HG03520 (cell line): ENCODE results near the gene HUS1B.

Source experiments
- ATAC-seq: cut with Tn5 transposase; IDR thresholded peaks from one replicate; pipeline ENCODE4 v1.9.1; 2021; ENCODE audit warnings: mild to moderate bottlenecking, moderate library complexity; ENCODE audit not compliant: unreplicated experiment

HUS1B gene

GRCh38 chr6:624979-625378 lies 31.9 kb downstream of the HUS1B start:
- no peak for ATAC-seq

DNA sequence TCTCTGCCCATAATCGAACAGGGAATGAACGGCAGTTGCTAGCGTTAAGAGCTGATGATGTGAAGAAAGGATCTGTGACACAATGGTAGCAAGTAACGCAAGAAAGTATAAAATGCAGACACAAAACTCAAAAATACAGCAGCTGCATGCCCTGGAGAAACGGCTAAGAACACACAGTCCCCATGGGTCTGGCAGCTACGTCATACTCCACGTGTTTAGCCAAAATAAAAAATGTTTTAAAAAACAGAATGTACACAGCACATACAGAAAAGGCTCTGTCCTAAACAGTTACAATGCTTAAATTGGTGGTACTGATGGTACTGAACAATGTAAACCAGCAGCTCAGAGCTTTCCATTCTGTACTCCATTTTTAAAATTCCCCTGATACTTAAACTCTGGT lies 34.4 kb downstream of the HUS1B start:
- no peak for ATAC-seq

DNA sequence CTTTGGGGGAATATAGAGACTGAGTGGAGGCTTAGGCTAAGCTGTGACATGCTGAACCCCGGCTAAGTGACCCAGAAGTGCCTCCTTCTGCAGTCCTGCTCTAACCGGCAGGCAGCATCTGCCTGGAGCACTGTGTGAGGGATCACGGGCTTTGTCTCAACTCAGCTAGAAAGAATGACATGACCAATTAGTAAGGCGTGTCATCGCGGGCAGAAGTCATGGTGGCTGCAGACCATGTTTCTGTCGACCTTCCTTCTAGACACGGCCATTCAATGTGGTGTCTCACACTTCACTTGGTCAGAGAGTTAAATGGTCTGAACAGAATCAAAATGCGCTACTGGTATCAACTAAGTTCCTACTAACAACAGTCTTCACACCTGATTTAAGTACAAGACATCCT lies 35.0 kb downstream of the HUS1B start:
- ATAC-seq = no peak

GRCh38 chr6:620950-621349 lies 36.0 kb downstream of the HUS1B start:
- ATAC-seq = no peak

- ATAC-seq = no peak
These were observed 36.7 kb downstream of the HUS1B start for GRCh38 chr6:620166-620565.

DNA sequence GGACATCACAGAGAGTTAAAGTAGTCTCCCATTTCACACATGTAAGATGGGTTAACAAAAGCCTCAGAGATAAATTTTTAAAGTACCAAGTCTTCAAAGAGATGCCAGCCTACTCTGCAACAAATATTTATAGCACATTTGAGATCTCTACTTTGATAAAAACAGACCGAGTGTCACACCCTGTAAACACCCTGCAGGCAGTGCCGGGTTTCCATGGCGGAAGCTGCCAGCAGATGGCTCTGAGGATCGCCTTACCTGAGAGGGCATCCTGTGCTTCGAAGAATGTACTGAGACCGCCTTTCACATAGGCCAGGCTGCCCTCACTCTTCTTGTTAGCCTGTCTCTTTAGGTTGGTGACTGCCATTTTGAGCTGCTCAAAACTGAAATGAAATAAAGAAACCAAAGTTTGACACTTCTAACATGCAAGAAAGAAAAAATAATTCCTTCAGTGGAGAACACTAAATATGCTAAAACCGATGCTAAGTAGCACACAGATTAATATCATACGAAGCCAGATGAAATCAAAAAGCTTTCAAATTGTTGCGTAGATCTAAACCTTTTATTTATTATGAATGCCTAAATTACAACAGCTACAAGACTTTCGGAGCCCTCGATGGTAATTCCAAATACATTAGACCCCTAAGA lies 39.3 kb downstream of the HUS1B start:
- ATAC-seq = no peak

GRCh38 chr6:613981-614380 lies 42.9 kb downstream of the HUS1B start:
- no peak for ATAC-seq

GRCh38 chr6:611928-612327 lies 45.0 kb downstream of the HUS1B start:
- no peak for ATAC-seq

DNA sequence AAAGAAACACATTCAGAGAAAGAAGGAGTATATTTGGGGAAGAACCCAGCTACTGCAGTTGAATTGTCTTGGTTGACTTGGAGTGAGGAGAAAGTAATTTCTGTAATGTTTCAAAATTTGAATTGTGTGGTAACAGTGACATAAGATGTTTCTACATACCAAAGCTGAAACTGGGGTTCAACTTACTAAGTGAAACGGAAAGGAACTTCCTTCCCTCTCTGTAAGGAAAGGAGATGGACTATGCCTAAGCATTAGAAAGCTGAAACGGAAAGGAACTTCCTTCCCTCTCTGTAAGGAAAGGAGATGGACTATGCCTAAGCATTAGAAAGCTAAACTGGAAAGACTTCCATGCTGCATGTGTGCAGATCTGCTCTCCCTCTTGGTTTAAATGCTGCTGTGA lies 46.0 kb downstream of the HUS1B start:
- ATAC-seq = no peak

- no peak for ATAC-seq
These were observed 47.0 kb downstream of the HUS1B start for GRCh38 chr6:609905-610304.

DNA sequence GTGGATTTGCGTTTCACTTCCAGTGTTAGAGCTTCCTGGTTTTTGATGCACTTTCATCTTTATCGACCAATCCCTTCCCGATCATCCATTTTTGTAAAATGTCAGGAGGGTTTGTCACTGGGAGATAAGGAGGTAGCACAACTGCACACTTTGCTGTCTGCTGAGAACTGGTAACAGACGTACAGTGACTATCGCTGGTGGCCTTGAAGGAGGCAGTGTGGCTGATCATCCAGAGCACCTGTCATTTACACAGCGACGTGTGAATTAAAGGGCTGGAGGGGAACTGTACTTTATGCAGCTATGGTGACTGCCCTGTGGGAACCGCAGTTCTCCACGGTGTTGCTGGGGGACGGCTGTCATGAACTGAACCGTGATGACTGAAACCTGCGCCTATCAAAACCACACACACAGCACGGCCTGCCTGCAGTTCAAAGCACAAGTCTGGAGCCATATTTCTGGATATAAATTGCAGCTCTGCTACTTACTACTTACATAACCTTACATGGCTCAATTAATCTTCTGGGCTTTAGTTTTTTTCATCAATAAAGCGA lies 50.0 kb downstream of the HUS1B start:
- no peak for ATAC-seq
